LoVo (cell line): Measurements from ENCODE around the gene HEMGN.

Experiments used
- DNase-seq: peaks from one replicate; pipeline ENCODE4 v3.0.0-alpha.2; 2016; ENCODE audit warnings: low spot score

Gene HEMGN

DNA sequence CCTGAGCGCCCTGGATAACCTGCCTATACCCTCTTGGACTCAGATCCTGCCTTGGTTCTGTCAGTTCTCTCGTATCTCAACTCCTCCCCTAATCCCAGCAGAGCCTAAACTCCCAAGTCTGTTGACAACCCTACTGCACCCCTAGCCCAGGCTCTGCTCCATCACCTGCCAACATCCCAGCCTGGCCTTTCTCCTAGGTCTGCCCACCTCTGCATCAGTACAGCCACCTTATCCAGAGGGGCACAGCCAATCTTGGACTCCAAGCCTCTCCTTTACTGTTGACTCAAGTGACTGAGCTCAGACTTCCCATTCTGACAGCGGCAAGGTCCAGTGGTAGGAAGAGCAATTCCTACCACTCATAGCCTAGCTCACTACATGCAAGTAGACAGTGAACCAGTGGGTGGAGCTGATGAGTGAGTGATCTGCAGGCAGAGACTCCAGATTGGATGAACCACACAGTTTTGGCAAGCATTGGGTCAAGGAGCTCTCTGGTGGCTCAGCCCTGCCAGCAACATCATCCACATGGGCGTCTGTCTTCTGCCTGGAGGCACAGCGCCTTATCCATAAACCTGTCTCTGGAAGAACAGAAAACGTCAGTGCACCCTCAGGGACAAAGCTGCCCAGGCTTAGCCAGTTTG, 42.2 kb downstream of the HEMGN start:
- DNase-seq: no peak

DNA sequence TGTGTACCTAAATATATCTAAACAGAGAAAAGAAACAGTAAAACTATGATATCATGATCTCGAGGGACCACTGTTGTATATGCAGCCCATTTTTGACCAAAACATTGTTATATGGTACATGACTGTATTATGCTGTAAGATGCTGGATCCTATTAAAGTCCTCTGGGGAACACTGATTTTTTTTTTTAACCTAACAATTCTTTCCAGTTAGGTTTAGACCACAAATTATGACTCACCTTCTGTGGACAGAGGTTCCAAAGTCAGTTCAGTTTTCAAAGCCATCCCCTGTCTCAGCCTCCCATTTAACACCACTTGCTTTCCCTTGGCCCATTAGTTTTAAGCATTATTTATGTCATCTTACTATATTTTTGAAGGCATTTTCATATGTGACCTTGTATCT, 42.8 kb downstream of the HEMGN start:
- no peak for DNase-seq

GRCh38 chr9:97892421-97892820, 45.6 kb downstream of the HEMGN start:
- DNase-seq: no peak

GRCh38 chr9:97891736-97892135, 46.2 kb downstream of the HEMGN start:
- no peak for DNase-seq

DNA sequence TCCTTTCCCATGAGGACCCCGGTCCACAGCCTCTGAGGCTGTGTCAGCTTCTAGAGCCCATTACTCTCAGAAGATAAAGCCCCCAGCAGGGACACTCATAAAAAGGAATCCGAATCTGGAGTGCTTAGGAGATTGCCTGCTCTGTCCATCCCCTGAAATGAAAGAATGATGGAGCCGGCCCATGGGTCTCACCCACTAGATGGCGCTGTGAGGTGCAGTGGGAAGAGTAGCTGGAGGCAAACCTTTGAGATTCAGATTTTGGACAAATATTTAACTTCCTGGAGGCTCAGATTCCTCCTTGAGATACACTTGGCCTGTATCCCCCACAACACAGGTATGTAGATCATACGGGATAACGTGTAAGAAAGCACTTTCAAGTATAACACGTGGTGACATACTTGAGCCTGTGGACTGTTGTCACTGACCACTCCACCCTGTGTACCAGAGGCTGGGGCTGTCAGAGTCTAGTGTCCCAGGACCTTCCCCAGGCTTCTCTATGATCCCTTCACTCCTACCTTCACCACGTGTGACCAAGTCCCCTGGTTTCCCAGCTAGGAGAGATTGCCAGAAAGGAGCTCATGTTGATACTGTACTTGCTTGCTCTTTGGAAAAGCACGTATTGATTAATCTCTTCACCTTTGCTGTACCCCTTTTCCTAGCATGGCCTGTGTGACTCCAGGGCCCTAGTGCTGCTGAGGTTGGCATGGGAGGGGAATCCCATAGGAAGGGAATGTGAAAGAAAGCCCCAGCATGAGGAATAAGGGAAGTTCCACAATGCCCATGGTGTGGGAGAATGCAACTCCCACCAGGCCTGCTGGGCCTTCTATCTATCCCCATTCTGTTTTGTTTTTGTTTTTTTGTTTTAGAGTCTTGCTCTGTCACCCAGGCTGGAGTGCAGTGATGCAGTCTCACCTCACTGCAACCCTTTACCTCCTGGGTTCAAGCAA, 47.8 kb downstream of the HEMGN start:
- no peak for DNase-seq

DNA sequence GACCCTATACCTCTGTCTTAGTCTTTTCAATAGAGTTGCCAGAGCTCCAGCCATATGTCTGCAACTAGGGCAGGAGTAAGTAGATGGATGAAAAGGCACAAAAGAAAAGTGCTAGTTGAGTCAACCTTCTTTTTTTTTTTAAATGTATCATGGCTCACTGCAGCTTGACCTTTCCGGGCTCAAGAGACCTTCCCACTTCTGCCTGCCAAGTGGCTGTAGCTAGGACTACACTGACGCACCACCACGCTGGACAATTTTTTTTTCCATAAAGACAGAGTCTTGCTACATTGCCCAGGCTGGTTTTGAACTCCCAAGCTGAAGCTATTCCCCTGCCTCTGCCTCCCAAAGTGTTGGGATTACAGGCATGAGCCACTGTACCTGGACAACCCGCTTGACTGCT, 57.6 kb downstream of the HEMGN start:
- DNase-seq: no peak
